Measurements from ENCODE around the gene PTPN11.

DNA sequence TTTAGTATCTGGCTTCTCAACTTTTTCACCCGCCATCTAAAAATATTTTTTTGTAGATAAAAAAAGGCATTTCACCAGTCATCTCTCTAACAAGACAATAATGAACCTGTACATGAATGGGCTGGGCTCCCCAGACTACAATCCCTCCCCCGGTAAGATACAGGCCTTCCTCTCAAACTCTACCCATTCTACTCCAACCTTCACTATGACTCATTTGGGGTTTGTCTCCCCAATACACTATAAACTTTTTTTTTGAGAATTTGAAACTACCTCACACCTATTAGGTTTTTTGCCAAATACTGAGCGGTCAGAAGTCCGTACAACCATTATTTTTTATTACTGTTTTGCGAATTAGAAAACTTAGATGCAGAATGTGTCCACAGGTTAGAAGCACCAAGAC lies 10.1 kb upstream of the PTPN11 start:
- no peak for TF ChIP-seq CTCF (conservative IDR thresholded peaks at IDR 0.05; ENCODE audit: low read length)
- TF ChIP-seq EZH2phosphoT487 (IDR thresholded peaks at IDR 0.05; ENCODE audit: borderline replicate concordance) = no peak
